Measurements from ENCODE around the gene CDX2. TPM values are rescaled to one million over a fixed set of nuclear protein-coding genes. Genes with fewer than 3 reads are reported as not detected.

Gene CDX2
- total RNA-seq, 4 donors from 2014 or later = not detected

GRCh38 chr13:27973961-27974662 lies 5.0 kb upstream of the CDX2 start:
- no peaks in the 10 kb centered on the region for H3K36me3 ChIP-seq
- TF ChIP-seq POLR2A (IDR thresholded peaks at IDR 0.05) (no peak), POLR2AphosphoS5 (IDR thresholded peaks at IDR 0.05) (no peak), CTCF (IDR thresholded peaks at IDR 0.05) (no peak), EP300 (IDR thresholded peaks at IDR 0.05) (no peak)
- peaks cover 100% of the 10 kb centered on the region for H3K27me3 ChIP-seq
- H3K4me3 ChIP-seq = no peak overlapping the region
- H3K27ac ChIP-seq = no peak overlapping the region
- no peaks in the 10 kb centered on the region for H3K9me3 ChIP-seq
- peak in 1 of 2 donors; percentile 16 for DNase-seq (ENCODE audit: low spot score in 2 of 2)
- 25% methylated on average over 7 of the region's 7 CpGs for WGBS
- H3K4me1 ChIP-seq = peaks cover 22% of the 10 kb centered on the region

GRCh38 chr13:27973291-27973690 lies 4.2 kb upstream of the CDX2 start:
- Histone ChIP-seq H3K27me3 (peaks cover 100% of the 10 kb centered on the region), H3K4me1 (peaks cover 22% of the 10 kb centered on the region), H3K27ac (no peak overlapping the region), H3K4me3 (no peak overlapping the region), H3K9me3 (no peaks in the 10 kb centered on the region), H3K36me3 (no peaks in the 10 kb centered on the region)
- TF ChIP-seq EP300 (IDR thresholded peaks at IDR 0.05) = no peak
- no peak for TF ChIP-seq CTCF (IDR thresholded peaks at IDR 0.05)
- no peak for TF ChIP-seq POLR2A (IDR thresholded peaks at IDR 0.05)
- TF ChIP-seq POLR2AphosphoS5 (IDR thresholded peaks at IDR 0.05) = no peak
- WGBS = 21% methylated on average over 5 of the region's 5 CpGs
- DNase-seq (ENCODE audit: low spot score in 2 of 2) = peak in 1 of 2 donors; percentile 50

- no peak overlapping the region for H3K27ac ChIP-seq
- TF ChIP-seq CTCF (IDR thresholded peaks at IDR 0.05) (no peak), POLR2A (IDR thresholded peaks at IDR 0.05) (no peak), EP300 (IDR thresholded peaks at IDR 0.05) (no peak), POLR2AphosphoS5 (IDR thresholded peaks at IDR 0.05) (no peak)
- DNase-seq (ENCODE audit: low spot score in 2 of 2) = no peak
- WGBS = 57% methylated on average over 2 of the region's 2 CpGs
- H3K36me3 ChIP-seq = no peaks in the 10 kb centered on the region
- H3K27me3 ChIP-seq = peaks cover 100% of the 10 kb centered on the region
- H3K4me1 ChIP-seq = peaks cover 22% of the 10 kb centered on the region
- H3K4me3 ChIP-seq = no peak overlapping the region
- H3K9me3 ChIP-seq = no peaks in the 10 kb centered on the region
These were observed 3.3 kb upstream of the CDX2 start for GRCh38 chr13:27972478-27972820.

GRCh38 chr13:27971776-27972477 lies 2.8 kb upstream of the CDX2 start:
- Histone ChIP-seq H3K4me1 (peaks cover 27% of the 10 kb centered on the region), H3K27me3 (peaks cover 100% of the 10 kb centered on the region), H3K9me3 (no peaks in the 10 kb centered on the region), H3K4me3 (no peak overlapping the region), H3K27ac (no peak overlapping the region), H3K36me3 (no peaks in the 10 kb centered on the region)
- peak in 1 of 2 donors; percentile 47 for DNase-seq (ENCODE audit: low spot score in 2 of 2)
- TF ChIP-seq POLR2AphosphoS5 (IDR thresholded peaks at IDR 0.05) (no peak), EP300 (IDR thresholded peaks at IDR 0.05) (no peak), POLR2A (IDR thresholded peaks at IDR 0.05) (no peak), CTCF (IDR thresholded peaks at IDR 0.05) (no peak)
- WGBS = 59% methylated on average over 4 of the region's 7 CpGs

- TF ChIP-seq CTCF (IDR thresholded peaks at IDR 0.05) = no peak
- no peak overlapping the region for H3K27ac ChIP-seq
- no peaks in the 10 kb centered on the region for H3K36me3 ChIP-seq
- H3K4me1 ChIP-seq = peaks cover 34% of the 10 kb centered on the region
- peak in 1 of 2 donors; percentile 24 for DNase-seq (ENCODE audit: low spot score in 2 of 2)
- H3K27me3 ChIP-seq = peaks cover 100% of the 10 kb centered on the region
- H3K4me3 ChIP-seq = no peak overlapping the region
- WGBS = 57% methylated on average over 12 of the region's 13 CpGs
- H3K9me3 ChIP-seq = no peaks in the 10 kb centered on the region
These were observed 2.1 kb upstream of the CDX2 start for GRCh38 chr13:27971236-27971645.

Measured in suprapubic skin (tissue), 4 donors.